Sigmoid colon (tissue), 4 donors: ENCODE results near the gene SELENOK.

ENCODE experiments used
- EP300 ChIP-seq, 4 donors: sonication (generic); formaldehyde crosslinking; IDR thresholded peaks; one replicate each; pipeline ENCODE4 v1.6.1; 2017; ENCODE audit warnings: antibody characterized with exemption in 4 of 4
- POLR2A ChIP-seq, 2 donors: fragments of 450-650 bp; IDR thresholded peaks; one replicate each; pipeline ENCODE4 v1.6.1; 2016; ENCODE audit warnings: antibody characterized with exemption in 2 of 2, mild to moderate bottlenecking in 2 of 2, moderate library complexity in 2 of 2
- POLR2AphosphoS5 ChIP-seq, 4 donors: sonication (generic); formaldehyde crosslinking; IDR thresholded peaks; one replicate each; pipeline ENCODE4 v1.6.1; 2017; ENCODE audit warnings: antibody characterized with exemption in 4 of 4
- TF ChIP-seq, protein P1 (sequence below), 4 experiments: fragments of 450-650 bp in 3 of 4; fragments of 200-600 bp in 1 of 4; IDR thresholded peaks; one replicate each; pipeline ENCODE4 v1.5.1; 2016 to 2019; ENCODE audit warnings: antibody characterized with exemption in 4 of 4, mild to moderate bottlenecking in 3 of 4, moderate library complexity in 2 of 4

DNA sequence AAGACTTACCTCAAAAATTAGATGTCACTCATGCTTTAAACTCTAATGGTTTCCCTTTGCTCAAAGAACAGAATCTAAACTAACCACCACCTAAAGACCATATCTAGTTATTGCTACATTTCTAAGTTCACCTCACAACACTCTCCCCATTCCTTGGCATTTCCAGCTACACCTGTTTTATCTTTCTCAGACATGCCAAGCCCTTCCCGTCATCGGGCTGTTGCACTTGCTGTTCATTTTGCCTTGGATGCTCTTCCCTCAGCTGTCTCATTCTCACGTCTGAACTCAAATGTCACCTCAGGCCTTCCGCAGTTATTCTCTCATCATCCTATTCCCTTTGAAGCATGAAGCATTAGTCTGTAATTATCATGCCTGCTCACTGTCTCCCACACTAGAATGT, 8.7 kb downstream of the SELENOK start:
- TF ChIP-seq, protein P1, sequence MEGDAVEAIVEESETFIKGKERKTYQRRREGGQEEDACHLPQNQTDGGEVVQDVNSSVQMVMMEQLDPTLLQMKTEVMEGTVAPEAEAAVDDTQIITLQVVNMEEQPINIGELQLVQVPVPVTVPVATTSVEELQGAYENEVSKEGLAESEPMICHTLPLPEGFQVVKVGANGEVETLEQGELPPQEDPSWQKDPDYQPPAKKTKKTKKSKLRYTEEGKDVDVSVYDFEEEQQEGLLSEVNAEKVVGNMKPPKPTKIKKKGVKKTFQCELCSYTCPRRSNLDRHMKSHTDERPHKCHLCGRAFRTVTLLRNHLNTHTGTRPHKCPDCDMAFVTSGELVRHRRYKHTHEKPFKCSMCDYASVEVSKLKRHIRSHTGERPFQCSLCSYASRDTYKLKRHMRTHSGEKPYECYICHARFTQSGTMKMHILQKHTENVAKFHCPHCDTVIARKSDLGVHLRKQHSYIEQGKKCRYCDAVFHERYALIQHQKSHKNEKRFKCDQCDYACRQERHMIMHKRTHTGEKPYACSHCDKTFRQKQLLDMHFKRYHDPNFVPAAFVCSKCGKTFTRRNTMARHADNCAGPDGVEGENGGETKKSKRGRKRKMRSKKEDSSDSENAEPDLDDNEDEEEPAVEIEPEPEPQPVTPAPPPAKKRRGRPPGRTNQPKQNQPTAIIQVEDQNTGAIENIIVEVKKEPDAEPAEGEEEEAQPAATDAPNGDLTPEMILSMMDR (IDR thresholded peaks at IDR 0.05), result no peak
- TF ChIP-seq POLR2A (IDR thresholded peaks at IDR 0.05) (no peak), EP300 (IDR thresholded peaks at IDR 0.05) (no peak), POLR2AphosphoS5 (IDR thresholded peaks at IDR 0.05) (no peak)
